NCI-H510A treated with DMSO at 0.1 percent for 48 hours (cell line): ENCODE measurements around the gene MITD1.
"Not testable (repeated sequence)": the region's sequence is repeated elsewhere in the genome, so short reads cannot be mapped to it uniquely, and the experiment has no call there.

Experiments
- DNase-seq: peaks from one replicate; lab custom pipeline; 2025; lab: John Stamatoyannopoulos, UW

MITD1 gene

DNA sequence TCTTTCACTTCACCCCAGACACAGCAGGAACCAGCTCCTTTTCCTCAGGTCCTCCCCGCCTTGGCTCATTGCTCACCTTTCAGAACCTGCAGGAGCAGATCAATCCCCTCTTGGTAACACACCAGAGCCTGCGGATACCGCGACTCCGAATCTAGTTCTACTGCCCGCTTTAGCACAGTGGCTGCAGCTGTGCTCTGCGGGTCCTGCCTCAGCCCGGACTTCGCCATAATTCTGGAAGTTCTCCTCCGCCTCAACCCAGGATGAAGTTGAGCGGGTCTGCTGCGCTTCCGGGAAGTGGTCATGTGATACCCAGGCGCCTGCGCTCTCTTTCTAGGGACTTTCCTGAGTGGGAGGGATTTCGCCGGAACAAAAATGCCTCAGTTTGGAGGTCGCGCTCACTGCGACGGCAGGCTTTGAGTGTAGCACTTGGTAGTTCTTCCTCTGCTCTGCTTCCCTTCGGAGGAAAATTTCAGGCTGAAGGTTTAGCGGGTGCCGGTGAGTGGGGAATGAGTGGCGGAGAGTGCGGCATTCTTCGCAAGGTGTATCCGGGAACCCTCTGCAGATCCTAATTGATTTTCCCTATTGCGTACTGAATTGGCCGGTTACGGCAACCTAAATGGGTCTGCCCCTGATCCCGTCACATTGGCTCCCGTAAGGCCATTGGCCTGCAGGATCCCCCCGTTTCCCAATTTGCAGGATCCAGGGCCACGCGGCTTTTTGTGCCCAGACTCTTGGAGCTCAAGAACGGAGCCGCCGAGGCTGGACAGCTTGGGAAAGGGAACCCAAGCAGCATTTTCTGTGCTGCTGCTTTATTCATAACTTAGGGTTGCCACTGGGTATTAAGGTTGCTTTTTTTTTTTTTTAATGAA is at the start of gene MITD1, which contains the start of gene MRPL30:
Gene MITD1, minus strand, starts transcription at position 304 of the 869 bp plus-strand sequence. Its CDS starts 77 bp downstream, at position 227.
Gene MRPL30, plus strand, starts transcription at position 430 of the 869 bp plus-strand sequence. CDS start 5,020 bp downstream, outside the sequence.
- DNase-seq, result peak; percentile 77

DNA sequence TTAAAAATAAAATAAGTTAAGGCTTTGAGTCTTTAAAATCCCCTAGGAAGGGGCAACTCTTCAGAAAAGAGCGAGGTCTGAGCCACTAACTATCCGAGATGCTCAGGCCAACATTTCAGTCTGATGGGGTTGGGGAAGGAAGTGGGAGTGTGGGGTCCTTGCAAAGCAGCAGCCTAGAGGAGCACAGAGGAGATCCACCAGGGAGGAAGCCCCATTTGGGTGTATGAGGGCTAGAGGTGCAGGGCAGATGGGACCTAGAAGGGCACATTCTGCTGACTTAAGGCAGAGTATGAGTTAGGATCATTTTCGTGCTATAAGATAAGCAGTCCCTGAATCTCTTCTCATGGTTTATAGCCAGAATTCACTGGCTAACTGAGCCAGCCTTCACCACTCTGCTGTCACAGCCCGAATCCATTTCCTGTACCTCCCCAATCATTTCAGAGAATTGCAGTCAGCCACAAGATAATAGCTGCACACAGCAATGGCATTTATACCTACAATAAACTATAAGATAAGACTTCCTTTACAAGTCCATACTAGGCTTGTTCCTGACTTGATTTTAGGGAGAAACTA is 37.2 kb upstream of the MITD1 start:
- DNase-seq, result no peak

DNA sequence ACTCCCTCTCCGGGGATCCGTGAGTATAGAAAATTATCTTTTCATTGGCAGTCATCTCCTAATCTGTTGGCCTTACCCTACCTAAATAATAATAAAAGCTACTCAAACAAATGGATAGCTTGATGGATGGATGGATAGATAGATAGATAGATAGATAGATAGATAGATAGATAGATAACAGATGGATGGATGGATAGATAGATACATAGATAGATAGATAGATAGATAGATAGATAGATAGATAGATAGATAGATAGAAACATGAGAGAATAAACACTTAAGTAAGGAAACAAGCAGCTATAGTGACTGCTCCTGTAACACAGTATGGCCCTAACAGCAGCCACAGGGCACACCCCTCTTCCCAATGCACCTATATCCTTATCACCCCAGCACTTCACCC is 35.2 kb upstream of the MITD1 start:
- DNase-seq, result no peak

DNA sequence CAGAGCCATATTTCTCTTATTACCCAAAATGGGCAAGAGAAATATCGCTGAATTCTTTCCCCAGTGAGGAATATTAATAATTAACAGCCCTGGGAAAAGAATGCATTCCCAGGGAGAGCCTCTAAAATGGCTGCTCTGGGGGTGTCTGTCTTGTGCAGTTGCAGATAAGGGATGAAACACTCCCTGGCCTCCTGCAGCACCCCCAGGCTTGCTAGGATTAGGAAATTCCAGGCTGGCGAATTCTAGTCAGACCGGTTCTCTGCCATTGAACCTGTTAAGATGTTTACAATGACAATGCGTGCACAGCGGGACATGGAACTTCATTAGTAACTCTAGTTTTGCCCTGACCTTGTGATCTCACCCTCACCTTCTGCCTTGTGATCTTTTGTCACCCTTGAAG is 24.6 kb upstream of the MITD1 start:
- no peak for DNase-seq

DNA sequence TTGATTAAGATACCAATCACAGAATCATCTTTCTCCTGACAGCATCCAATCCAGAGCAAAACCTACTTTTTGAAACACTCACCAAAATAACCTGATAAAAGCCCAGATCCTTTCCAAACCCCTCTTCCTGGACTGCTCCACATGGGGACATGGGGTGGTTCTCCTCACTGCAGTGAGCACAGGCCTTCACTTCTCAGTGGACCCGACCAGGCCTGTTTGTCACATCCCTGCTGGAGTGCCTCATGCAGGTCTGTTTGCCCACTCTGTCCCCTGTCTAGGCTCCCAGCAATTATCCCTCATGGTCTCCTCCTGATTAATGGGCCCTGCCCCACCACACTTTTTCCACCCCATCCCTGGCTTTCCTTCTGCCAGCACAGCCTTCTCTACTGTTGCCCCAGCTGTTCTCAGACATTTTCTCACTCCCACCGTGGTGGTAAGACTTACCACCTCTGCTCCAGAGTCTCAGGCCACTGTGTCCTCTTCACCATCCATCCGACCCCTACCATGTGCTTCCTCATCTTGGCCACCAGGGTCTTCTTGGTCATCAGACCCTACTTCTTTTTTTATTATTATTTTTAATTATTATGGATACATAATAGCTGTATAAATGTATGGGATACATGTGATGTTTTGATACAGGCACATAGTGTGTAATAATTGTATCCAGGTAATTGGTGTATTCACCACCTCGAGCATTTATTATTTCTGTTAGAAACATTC is 21.3 kb upstream of the MITD1 start:
- no peak for DNase-seq

DNA sequence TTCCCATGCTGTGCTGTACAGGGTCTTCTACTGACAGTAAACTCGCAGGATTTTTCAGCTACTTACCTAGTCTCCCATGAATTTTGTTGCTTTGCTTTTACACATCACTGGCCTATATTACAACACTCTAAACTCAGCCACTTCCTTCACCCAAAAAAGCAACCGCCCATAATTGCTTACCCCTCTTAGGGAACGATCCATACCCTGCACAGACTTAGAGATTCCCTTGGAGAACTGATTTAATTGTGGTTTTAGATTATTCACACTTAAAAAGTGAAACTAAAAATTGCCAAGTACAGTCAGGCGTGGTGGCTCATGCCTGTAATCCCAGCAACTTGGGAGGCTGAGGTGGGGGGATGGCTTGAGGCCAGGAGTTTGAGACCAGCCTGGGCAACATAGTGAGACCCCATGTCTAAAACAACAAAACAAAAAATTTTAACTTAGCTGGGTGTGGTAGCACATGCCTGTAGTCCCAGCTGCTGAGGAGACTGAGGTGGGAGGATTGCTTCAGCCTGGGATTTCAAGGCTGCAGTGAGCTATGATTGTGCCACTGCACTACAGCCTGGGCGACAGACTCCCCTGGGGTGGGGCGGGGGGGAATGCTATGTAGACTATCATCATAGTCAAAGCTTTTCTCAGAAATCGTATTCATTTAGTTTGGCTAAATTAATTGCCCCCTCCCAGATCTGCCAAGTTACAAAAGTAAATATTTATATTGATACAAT is 19.4 kb upstream of the MITD1 start:
- DNase-seq, result no peak

DNA sequence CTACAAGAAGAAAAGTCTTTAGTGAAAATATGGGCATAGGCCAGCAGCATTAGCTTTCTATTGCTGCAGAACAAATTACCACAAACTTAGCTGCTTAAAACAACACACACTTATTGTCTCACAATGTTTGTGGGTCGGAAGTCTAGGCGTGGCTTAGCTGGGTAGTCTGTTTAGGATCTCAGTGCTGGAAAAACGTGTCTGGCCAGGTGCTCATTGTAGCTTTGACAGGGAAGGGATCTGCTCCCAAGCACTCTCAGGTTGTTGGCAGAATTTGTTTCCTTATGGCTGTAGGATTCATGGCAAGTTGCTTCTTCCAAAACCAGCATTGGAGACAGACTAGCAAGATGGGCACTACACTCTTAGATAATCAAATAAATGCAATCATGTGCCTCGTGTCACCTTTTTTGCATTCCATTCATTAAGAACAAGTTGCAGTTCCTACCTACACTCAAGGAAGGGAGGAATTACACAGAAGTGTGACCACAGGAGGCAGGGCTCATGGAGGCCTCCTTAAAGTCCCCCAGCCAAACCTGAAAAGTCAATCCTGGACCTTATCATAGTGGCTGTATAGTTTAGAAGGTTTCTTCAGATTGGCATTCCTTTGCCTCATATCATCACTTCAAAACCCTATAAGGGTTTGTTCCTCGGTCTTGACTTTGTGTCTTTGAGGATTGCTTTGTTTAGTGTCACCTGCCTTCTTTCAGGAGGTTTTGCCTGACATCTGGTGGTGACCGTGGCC is 17.4 kb upstream of the MITD1 start:
- DNase-seq, result no peak

DNA sequence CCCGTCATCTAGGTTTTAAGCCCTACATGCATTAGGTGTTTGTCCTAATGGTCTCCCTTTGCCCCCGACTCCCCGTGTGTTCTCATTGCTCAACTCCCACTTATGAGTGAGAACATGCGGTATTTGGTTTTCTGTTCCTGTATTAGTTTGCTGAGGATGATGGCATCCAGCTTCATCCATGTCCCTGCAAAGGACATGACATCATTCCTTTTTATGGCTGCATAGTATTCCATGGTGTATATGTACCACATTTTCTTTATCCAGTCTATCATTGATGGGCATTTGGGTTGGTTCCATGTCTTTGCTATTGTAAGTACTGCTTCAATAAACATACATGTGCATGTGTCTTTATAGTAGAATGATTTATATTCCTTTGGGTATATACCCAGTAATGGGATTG is 11.5 kb upstream of the MITD1 start:
- DNase-seq, result not testable (repeated sequence)

DNA sequence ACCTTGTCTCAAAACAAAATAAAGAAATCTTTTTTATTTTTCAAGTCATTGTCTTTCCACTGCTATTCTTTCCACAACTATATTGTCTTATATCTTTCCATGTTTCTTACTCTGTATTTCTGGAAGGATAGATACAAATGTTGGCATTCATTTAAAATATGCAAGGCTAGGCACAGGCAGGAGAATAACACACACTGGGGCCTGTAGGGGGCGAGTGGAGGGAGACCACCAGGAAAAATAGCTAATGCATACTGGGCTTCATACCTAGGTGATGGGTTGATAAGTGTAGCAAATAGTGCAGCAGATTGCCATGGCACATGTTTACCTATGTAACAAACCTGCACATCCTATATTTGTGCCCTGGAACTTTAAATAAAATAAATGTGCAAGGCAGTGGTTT is 9.7 kb upstream of the MITD1 start:
- DNase-seq, result no peak

DNA sequence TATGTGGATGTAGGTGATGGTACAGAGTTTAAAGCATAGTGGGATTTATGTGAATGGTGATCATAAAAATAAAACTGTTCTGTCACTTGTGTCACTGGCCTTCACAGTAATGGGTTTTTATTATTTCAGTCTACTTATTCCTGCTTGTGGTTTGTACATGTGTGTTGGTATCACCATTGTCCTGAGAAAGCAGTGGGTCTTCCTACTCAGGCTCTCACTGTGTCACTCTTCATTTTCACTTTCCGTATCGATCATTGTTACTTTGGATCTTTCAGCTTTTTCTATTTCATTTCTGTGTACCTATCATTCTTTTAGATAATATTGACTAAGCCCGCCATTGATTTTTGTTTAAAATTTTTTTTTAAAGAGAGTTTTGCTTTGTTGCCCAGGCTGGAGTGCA is 7.5 kb upstream of the MITD1 start:
- DNase-seq, result no peak

DNA sequence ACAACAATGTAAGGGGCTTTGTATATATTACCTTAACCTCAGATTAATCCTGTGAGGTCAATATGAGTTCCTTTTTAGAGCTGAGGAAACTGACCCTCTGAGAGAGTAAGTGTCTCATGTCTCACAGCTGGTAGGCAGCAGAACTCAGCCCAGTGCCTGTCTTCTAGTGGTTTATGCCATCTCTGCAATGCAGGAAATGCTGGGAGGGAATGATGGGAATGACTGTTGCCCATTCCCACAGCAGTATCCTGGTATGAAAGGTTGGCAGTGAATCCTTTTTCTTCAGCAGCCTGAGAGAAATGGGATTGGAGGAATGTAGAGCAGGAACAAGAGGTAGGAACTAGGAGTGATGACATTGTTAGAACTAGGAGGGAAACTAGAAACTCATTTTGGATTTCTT is 6.2 kb upstream of the MITD1 start:
- DNase-seq, result no peak

DNA sequence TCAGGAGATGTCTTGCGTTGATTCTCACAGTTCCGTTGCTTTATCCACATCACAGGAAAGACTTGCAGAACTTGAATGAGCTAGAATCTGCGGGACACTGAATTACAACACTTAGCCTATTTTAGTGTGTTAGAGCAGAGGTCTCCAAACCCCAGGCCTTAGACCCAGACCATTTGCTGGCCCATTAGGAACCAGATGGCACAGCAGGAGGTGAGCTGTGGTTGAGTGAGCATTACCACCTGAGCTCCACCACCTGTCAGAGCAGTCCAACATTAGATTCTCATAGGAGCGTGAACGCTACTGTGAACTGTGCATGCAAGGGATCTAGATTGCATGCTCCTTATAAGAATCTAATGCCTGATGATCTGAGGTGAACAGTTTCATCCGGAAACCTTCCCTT is 4.0 kb upstream of the MITD1 start:
- DNase-seq, result no peak

DNA sequence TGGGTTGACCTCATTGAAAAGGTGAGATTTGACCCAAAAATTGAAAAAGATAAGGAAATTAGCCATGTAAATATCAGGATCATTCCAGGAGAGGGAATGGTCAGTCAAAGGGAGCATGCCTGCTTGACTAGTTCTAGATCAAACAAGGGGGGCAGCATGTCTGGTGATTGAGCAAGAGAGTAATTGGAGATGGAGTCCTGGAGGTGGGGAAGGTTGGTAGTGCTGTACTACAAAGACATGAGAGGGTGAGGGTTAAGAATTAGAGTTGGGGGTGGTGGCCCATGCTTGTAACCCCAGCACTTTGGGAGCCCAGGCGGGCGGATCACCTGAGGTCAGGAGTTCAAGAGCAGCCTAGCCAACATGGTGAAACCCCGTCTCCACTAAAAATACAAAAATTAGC is 2.2 kb upstream of the MITD1 start:
- peak; percentile 24 for DNase-seq

DNA sequence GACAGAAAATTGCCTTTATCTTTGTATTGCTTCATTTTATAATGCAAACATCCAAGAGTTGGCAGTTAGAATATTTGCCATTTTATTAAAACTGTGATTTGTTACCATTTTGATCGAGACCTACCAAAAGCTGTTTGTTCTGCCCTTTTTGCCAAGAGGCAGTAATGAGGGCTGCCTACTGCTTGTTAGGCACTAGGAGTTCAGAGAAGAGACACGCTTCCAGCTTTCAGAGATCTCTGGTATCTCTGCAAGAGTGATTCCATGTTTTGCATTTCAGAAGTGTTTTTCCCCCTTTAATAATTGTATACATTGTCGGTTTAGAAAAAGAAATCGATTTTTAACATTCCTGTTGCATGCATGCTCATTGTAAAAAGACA is 754 bp upstream of the MITD1 start:
- DNase-seq, result no peak

DNA sequence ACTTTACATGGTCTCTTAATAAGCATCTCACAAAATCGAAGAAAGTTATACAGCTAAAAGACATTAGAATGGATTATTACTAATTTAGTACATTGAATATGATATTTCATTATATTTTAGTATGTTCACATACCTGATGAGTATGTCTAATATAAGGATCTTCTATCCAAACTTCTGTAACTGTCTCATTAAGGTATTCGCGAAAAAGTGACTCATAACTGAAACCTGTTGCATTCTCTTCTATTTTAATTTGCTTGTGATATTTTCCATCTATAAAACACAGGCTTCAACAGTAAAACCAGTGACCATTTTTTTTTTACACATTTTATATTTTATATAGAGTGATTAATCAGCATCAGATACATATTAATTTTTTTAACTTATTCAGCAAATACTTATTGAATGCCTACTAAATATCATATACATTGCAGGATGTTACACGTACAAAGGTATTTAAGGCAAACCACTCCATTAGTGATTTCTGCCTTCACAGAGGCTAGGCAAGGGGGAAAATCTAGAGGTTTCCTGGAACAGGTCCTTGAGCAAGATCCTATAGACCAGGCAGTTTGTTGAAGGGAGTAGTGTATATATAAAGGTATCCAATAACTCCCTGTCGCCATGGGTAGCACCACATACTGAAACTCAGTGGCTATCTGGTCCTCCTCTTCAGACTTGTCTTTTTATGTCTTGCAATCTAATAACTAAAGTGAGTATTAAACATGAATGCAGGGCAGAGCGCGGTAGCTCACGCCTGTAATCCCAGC is 9.3 kb downstream of the MITD1 start:
- no peak for DNase-seq

DNA sequence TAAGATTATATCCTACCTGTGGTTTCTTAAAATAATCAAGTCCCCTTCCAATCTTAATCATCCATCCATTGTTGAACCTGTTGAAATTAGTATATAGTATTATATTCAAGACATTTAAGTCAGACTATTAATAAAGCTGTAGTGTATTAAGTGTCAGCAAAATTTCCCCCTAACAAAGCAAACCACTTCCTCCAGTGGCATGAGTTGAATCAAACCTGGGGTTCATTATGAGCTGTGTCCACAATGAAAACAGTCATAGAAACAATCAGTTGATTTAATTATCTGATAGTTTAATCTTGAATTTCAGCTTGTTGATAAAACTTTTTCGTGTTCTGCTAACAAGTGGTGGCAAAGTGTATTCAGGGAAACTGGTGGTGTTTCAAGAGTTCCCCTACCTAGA is 11.3 kb downstream of the MITD1 start:
- no peak for DNase-seq

DNA sequence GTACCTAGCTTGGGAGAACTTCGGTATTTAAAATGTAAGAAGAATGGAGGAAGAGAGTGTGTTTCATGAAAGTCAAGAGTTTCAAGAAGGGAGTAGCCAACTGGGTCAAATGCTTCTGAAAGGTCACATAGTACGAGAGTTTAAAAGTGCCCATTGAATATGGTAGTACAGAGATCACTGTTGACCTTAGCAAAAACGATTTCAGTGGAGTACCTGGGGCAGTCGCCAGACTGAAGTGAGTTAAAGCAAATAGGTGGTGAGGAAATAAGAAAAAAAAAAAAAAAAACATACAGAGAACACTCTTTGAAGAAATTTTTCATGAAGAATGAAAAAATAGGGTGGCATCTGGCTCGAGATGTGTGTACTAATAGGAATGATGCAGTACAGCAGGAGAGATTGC is 14.6 kb downstream of the MITD1 start:
- no peak for DNase-seq

DNA sequence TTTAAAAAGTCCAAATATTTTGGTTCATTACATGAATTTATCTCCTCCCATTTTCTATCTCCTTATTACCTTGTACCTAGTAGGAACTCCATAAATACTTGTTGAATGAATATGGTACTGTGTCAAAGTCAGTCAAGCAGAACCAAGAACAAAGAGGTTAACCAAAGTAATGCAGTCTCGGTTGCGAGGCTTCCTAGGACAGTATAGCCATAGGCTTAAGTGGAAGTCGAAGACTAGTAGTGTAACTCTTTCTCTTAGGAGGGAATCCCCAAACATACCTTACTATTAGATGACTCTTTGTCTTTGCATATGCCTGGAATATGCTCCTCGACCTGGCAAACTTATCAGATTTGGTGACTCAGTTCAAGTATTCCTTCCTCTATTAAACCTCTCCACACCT is 21.3 kb downstream of the MITD1 start:
- no peak for DNase-seq

DNA sequence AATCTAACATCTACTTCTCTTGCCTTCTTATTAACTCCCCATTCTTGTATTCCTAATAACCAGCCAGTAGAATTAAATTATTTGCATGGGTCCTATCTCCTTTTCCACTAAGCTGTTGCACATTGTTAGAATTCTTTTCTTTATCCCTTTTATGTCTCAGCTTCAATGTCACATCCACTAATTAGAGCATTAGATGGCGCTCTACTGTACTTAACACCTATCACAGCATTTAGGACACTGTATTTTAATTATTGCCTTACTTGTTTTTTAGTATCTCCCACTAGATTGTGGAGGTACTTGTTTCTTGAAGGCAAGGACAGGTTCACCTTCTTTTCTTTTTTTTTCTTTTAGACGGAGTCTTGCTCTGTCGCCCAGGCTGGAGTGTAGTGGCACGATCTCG is 22.3 kb downstream of the MITD1 start:
- DNase-seq, result no peak

DNA sequence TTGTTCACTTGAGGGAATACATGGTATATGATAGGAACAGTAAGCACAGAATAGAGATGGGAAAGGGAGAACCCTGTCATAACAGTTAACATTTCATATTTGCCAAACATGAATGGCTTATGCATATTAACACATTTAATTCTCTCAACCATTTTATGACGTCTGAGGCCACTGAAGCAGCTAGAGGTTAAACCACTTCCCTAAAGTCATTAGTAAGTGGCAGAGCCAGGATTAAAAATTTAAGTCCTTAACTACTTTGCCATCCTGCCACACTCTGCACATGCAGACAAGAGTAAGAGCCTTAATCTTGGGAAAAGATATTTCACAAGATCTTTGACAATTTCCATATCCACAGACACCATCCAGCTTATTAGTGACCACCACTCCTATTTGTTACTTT is 24.0 kb downstream of the MITD1 start:
- DNase-seq, result no peak
